DOHH2 (cell line): ENCODE data around the gene LAIR1.

Experiments
- H3F3A ChIP-seq: fragments of 200-600 bp; sonication (generic), shearing (Covaris generic); 2 replicates; pipeline ENCODE4 v1.6.0; 2016; ENCODE audit warnings: antibody characterized with exemption, mild to moderate bottlenecking; ENCODE audit not compliant: control insufficient read depth, insufficient read depth
- H3K27ac ChIP-seq: fragments of 200-600 bp; sonication (generic); 2 replicates; pipeline ENCODE4 v1.5.1; 2014; ENCODE audit warnings: low read depth, mild to moderate bottlenecking, low read length, moderate library complexity
- H3K27me3 ChIP-seq: fragments of 200-600 bp; sonication (generic); 2 replicates; pipeline ENCODE4 v1.6.1; 2014; ENCODE audit warnings: mild to moderate bottlenecking, low read length, mixed read lengths; ENCODE audit not compliant: control insufficient read depth
- H3K36me3 ChIP-seq: fragments of 200-600 bp; sonication (generic); 2 replicates; pipeline ENCODE4 v1.6.1; 2014; ENCODE audit warnings: mild to moderate bottlenecking, low read length, moderate library complexity, mixed read lengths; ENCODE audit not compliant: control insufficient read depth
- H3K4me1 ChIP-seq: fragments of 200-600 bp; sonication (generic); 2 replicates; pipeline ENCODE4 v1.6.1; 2014; ENCODE audit warnings: mild to moderate bottlenecking, low read length, mixed read lengths; ENCODE audit not compliant: control insufficient read depth
- H3K4me2 ChIP-seq: fragments of 200-600 bp; sonication (generic); 2 replicates; pipeline ENCODE4 v1.6.0; 2014; ENCODE audit warnings: mild to moderate bottlenecking, low read length, moderate library complexity
- H3K4me3 ChIP-seq: fragments of 200-600 bp; sonication (generic); 2 replicates; pipeline ENCODE4 v1.5.1; 2014; ENCODE audit warnings: mild to moderate bottlenecking, low read length, mixed read lengths
- H3K79me2 ChIP-seq: fragments of 200-600 bp; sonication (generic); 2 replicates; pipeline ENCODE4 v1.6.1; 2014; ENCODE audit warnings: mild to moderate bottlenecking, low read length, mixed read lengths; ENCODE audit not compliant: control insufficient read depth
- H3K9me2 ChIP-seq: fragments of 200-600 bp; sonication (generic); replicated peaks from 2 replicates; pipeline ENCODE4 v1.6.1; 2014; ENCODE audit warnings: mild to moderate bottlenecking, low read length, mixed read lengths; ENCODE audit not compliant: control insufficient read depth
- H3K9me3 ChIP-seq: fragments of 200-600 bp; sonication (generic); 2 replicates; pipeline ENCODE4 v1.6.1; 2014; ENCODE audit warnings: antibody characterized with exemption, low read length, mixed read lengths; ENCODE audit not compliant: control insufficient read depth, insufficient read depth
- H4K20me1 ChIP-seq: fragments of 200-600 bp; sonication (generic); 2 replicates; pipeline ENCODE4 v1.6.0; 2014; ENCODE audit warnings: low read depth, mild to moderate bottlenecking, antibody characterized with exemption, low read length, moderate library complexity; ENCODE audit not compliant: control insufficient read depth, insufficient read depth
- EZH2phosphoT487 ChIP-seq: fragments of 200-600 bp; sonication (generic); IDR thresholded peaks from 2 replicates; pipeline ENCODE4 v1.6.1; 2017; ENCODE audit warnings: borderline replicate concordance, mild to moderate bottlenecking, antibody characterized with exemption, low read length, moderate library complexity, mixed read lengths
- TF ChIP-seq, protein P1 (sequence below): fragments of 200-600 bp; sonication (generic); IDR thresholded peaks from one replicate; pipeline ENCODE4 v1.5.1; 2014; ENCODE audit warnings: antibody characterized with exemption, mild to moderate bottlenecking, low read depth, low read length; ENCODE audit not compliant: poor library complexity, severe bottlenecking

LAIR1 gene

DNA sequence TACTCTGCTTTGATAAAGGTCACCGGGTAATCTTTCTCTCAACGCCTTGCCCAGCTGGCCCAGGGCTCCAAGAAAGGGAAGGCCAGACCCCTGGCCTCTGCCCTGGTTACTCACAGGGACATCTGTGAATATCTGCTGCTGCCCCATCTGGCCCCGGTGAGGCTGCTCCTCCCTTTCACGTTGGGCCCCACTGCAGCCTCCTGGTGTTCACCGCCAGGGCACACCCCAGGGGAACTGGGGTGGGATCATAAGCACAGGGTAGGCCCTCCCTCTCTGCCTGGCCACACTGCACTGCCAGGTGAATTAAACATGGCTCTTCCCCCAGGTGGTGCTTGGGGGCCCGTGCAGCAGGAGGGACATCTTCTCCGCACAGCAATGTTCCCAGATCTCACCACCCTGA, 12.7 kb downstream of the LAIR1 start:
- no peak overlapping the region for H3K4me2 ChIP-seq
- H3K27me3 ChIP-seq, result peaks cover 39% of the 10 kb centered on the region
- H3K27ac ChIP-seq, result no peak overlapping the region
- no peak for TF ChIP-seq EZH2phosphoT487
- TF ChIP-seq, protein P1, sequence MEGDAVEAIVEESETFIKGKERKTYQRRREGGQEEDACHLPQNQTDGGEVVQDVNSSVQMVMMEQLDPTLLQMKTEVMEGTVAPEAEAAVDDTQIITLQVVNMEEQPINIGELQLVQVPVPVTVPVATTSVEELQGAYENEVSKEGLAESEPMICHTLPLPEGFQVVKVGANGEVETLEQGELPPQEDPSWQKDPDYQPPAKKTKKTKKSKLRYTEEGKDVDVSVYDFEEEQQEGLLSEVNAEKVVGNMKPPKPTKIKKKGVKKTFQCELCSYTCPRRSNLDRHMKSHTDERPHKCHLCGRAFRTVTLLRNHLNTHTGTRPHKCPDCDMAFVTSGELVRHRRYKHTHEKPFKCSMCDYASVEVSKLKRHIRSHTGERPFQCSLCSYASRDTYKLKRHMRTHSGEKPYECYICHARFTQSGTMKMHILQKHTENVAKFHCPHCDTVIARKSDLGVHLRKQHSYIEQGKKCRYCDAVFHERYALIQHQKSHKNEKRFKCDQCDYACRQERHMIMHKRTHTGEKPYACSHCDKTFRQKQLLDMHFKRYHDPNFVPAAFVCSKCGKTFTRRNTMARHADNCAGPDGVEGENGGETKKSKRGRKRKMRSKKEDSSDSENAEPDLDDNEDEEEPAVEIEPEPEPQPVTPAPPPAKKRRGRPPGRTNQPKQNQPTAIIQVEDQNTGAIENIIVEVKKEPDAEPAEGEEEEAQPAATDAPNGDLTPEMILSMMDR, result no peak
- no peaks in the 10 kb centered on the region for H3K9me2 ChIP-seq
- H3K36me3 ChIP-seq, result no peaks in the 10 kb centered on the region
- H4K20me1 ChIP-seq, result no peaks in the 10 kb centered on the region; the same call in 1 of the 2 replicates
- H3F3A ChIP-seq, result 0 out of 2 replicates have a peak, but pooled peaks cover 3% of the 10 kb centered on the region
- H3K4me3 ChIP-seq, result no peak overlapping the region
- H3K4me1 ChIP-seq, result 0 out of 2 replicates have a peak, but pooled peaks cover 3% of the 10 kb centered on the region
- no peaks in the 10 kb centered on the region for H3K79me2 ChIP-seq
- H3K9me3 ChIP-seq, result no peaks in the 10 kb centered on the region

DNA sequence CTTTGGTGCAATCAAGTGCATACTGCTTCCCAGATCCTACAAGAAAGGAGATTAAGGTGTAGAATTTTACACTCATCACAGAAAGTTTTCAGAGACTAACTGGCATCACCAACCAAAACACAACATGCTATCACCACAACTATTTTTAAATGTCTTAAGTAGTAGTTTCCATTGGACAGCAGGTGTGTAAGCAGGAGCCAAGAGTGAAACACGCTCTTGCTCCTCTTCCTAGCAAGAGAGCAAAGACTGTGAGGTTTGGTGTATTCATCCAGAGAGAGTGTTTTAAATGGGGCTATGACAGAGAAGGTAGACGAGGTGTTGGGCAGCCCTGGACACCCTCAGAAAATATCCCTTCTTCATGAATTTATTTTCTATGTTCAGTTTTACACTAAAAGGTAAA, 13.3 kb downstream of the LAIR1 start:
- 0 out of 2 replicates have a peak, but pooled peaks cover 3% of the 10 kb centered on the region for H3K4me1 ChIP-seq
- no peak overlapping the region for H3K27ac ChIP-seq
- no peaks in the 10 kb centered on the region; the same call in 1 of the 2 replicates for H4K20me1 ChIP-seq
- no peaks in the 10 kb centered on the region for H3K36me3 ChIP-seq
- peaks cover 42% of the 10 kb centered on the region for H3K27me3 ChIP-seq
- 0 out of 2 replicates have a peak, but pooled peaks cover 3% of the 10 kb centered on the region for H3F3A ChIP-seq
- H3K79me2 ChIP-seq, result no peaks in the 10 kb centered on the region
- H3K4me3 ChIP-seq, result no peak overlapping the region
- no peak for TF ChIP-seq EZH2phosphoT487
- TF ChIP-seq, protein P1, result no peak
- no peak overlapping the region for H3K4me2 ChIP-seq
- H3K9me3 ChIP-seq, result no peaks in the 10 kb centered on the region
- H3K9me2 ChIP-seq, result no peaks in the 10 kb centered on the region

DNA sequence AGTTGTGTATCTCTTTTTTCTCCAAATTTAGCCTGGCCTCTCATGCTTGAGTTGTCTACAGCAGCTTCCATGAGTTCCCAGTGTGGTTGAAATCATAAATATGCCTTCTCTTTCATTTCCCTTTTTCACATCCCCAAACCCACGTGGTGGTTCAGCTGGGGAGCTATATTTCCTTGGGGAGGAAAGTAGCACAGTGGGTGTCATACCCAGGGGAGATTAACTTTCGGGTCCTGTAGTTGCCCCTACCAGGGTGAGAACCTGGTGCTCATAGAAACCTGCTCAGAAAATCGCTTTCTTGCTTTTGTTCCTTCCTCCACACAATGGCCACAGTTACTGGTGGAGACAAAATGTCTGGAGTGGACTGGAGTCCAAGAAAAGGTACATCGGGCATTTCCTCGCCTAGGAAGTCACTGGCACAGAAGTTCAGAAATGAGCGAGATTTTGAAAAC, 18.8 kb downstream of the LAIR1 start:
- Histone ChIP-seq H4K20me1 (no peaks in the 10 kb centered on the region; the same call in 1 of the 2 replicates), H3K4me1 (peaks cover 32% of the 10 kb centered on the region), H3K9me3 (no peaks in the 10 kb centered on the region), H3F3A (peaks cover 3% of the 10 kb centered on the region; the same call in 1 of the 2 replicates), H3K79me2 (no peaks in the 10 kb centered on the region), H3K4me3 (no peak overlapping the region), H3K36me3 (no peaks in the 10 kb centered on the region), H3K9me2 (no peaks in the 10 kb centered on the region), H3K27me3 (peaks cover 49% of the 10 kb centered on the region), H3K27ac (no peak overlapping the region), H3K4me2 (peak overlapping the region; percentile 55)
- TF ChIP-seq, protein P1, result no peak
- TF ChIP-seq EZH2phosphoT487, result peak; percentile 81; the same call in 1 of the 2 replicates
